Fibroblast of gingiva (primary cell): ENCODE data around the gene MUC5B.

ENCODE experiments used
- DNase-seq: peaks from one replicate; pipeline ENCODE4 v3.0.0-alpha.2; 2011; ENCODE audit warnings: low read depth

MUC5B gene

DNA sequence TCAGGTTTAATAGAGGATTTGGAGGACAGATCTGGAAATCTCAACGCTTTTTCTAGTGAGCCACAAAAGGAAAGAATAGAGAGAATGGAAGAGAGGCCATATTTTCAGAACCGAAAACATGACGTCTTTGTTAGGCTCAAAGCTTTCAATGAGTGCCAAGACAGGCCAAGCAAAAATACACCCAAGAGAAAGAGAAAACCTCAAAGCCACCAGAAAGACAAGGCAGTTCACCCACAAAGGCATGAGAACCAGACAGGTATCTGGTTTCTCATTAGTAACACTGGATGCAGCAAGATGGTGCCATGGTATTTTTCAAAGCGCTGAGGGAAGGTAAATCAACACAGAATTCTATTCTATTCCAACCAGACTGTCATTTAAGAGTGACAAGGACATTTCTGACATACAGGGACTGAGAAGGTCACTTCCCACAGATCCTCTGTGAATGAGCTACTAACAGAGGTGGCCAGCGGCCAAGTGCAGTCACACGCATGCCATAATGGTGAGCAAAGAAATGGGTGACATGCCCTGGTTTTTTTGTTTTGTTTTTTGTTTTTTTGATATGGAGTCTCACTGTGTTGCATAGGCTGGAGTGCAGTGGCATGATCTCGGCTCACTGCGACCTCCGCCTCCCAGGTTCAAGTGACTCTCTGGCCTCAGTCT lies 44.7 kb downstream of the MUC5B start:
- no peak for DNase-seq

DNA sequence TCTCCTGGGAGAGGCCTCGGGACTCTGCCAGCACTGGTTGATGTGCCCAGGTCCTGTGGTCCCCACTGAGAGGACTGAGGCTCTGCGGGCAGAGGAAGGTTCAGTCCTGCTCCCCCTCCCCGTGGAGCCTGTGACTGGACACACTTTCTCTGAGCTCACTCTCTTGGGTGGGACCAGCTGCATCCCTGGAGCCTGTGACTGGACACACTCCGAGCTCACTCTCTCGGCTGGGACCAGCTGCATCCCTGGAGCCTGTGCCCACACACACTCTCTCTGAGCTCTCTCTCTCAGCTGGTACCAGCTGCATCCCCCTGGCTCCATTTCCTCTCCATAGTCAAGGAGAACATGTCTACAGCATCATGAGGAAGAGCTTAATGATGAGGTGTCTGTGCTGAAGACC lies 47.1 kb downstream of the MUC5B start:
- DNase-seq = no peak

DNA sequence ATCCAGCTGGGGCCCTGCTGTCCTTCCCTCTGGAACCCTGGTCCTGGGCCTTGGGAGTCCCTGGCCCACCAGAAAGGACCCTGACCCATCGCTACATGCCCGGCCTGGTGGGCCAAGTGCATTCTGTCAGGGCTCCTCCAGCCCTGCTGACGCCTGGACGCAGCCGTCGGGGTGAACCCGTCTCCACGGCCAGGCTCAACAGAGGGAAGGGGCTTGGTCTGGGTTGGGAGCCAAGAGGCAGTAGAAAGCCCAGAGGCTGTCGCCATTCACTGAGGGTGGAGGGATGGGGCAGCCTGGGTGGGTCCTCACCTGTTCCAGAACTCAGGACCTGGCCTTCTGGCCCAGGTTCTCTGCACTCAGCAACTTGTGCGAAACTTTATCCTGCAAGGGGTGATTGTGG lies 47.6 kb downstream of the MUC5B start:
- DNase-seq = no peak

DNA sequence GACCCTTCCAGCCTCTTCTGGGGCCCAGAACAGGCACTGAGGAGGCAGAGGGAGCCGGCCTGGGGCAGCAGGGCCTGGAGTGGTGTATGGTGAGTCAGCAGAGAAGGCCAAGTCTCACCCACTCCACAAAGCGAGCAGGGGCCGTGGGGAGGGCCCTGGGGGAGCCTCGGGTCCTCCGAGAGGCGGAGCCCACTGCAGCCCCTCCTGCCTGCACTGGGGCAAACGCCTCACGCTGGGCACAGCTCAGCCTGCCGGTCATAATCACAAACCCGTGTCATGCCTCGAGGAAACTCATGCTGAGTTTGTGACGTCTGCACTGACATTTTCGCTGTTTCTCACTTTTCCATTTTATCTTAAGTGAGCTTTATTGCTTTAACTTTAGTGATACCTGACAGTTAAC lies 48.1 kb downstream of the MUC5B start:
- no peak for DNase-seq

DNA sequence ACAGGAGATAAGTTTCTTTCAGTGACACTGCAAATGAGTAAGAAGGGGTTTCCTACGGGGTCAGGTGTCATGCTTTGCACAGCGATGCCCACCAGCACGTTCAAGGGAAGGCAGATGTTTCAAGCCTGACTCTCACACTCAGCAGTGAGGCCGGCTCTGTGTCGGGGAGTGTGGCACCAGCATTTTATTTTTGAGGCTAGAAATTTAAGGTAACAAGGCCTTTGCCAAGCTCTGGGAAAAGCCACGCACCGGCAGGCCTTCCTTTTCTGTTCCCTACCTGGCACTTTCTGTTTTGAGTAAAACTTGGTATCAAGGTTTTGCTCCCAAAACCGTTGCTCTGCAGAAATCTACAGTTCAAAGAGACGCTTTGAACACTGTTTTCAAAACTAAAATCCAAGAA lies 48.5 kb downstream of the MUC5B start:
- DNase-seq = no peak

DNA sequence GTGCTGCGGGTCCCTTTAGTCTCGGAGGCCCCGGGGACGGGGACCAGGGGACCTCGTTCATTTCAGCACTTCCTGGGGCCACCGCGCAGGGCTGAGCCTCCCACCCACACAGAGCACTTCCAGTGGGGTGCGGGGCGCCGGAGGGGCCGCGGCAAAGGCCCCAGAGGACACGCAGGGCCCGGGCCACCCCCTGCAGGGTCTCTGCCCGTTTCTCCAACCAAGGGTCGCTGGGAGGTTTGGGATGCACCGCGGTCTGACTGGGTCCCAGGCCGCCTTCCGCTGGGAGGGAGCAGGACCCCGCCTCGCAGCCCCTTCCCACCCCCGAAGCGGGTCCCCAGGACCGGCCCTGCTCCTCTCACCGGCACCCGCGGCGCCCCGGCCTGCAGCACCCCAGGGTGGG lies 49.1 kb downstream of the MUC5B start:
- no peak for DNase-seq

DNA sequence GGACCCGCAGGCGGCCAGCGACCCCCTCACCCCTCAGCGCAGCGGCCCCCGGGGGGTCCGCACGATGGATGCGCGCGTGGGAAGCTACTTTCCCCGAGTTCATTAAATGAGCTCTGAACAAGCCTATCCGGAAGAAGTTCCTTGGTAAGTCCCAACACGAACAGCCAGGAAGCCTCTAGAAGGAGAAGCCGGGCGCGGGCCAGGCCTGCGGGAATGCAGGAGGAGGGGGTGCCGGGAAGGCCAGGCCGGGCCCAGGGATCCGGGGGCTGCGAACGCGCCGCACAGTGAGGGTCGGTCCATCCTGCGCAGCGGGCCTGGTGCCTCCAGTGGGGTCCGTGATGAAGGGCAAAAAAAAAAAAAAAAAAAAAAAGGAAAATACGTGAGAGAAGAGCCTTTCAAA lies 49.7 kb downstream of the MUC5B start:
- DNase-seq = no peak

DNA sequence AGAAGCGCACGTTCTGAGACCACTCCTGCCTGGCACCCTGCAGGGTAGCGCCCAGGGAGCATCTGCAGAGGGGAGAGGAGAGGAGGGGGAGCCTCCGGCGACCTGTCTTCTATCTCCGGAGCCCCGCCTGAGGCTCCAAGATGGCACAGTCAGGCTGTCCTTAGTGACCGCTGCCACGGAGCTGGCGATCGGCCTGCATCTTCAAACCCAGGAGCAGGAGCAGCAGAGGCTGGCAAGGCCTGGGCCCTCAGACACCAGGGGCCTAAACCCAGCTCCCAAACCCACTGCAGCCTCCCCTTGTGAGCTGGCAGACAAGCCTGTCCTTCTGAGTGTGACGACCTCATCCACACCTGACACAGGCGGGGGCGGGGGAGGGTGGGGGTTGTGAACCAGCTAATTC lies 51.6 kb downstream of the MUC5B start:
- no peak for DNase-seq

DNA sequence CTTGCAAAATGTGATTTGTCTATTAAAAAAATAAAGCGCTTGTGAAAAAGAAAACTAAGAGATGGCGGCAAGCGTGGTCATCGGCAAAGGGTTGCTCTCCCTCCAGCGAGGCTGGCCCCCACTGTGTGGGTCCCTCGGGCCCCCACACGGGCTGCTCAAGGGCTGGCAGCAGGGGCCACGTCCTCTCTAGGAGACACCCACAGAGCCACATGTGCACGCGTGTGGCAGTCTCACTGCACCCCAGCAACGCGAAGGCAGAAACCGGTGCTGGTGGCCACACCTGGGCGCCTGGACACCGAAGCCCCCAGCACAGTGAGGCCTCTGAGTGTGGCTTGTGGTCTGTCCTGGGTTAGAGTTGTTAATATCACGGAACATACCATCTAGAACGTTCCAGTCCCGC lies 52.2 kb downstream of the MUC5B start:
- DNase-seq = no peak

DNA sequence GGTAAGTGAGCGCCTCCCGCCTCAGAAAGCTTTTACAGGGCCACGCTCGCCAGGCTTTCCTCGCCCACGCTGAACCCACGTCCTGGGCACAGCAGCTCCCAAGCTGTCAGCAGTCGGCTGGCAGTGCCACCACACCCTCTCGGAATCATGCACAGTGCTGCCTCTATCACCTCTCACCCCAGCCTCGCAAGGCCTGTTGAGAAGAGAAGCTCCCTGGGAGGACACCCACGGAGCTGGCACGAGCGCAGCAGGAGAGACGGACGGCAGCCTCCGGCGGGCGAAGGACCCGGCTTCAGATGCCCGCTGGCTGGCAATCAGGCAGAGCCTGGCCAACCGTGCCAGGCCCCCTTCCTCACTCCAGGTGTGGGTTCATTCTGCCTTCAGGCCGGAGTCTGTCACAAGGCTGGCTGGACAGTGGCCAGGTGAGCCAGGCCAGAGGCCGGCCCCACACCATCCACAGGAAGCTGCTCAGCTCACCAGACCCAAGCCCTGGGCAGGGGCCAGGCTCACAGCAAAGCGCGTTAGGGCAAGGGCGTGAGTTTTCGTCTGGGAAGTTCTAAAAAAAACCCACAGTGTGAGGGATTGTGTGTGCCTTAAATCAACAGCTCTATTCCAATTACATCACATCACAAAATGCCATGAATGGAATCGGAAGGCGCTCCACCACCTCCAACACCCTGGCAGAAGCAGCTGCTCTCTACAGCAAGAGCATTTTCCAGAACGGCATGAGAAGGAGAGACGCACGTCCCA lies 53.4 kb downstream of the MUC5B start:
- no peak for DNase-seq

DNA sequence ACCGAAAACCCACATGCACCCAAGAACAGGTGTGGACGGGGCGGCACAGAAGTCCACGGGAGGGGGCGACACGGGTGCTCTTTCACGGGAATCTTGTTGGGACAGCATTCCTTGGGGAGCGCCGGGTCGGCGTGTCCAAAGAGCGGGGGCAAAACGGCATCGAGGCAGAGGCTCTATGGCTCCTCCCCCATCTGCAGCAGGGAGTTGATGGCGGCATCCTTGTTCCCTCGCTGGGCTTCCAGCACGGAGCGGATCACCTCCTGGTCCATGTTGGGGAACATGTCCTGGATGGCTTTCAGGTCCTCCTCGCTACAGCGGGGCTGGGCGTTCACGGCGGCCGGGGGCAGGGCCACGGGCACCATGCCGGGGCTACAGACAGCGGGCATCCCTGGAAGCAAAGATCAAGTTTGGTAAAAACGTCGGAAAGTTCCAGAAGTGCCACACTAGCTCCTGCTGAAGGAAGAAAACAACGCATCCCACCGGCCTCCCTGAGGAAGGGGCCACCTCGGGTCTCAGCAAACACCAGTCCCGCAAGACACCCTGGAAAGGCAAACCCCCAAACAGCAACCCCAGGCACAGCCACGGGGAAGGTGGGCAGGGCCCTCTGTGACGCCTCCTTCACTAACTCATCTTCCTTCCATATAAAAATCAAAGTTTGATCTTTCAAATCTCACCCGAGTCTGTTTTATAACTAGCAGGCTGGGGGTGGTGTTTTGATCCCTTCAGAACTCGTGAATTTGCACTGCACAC lies 54.2 kb downstream of the MUC5B start:
- DNase-seq = no peak

DNA sequence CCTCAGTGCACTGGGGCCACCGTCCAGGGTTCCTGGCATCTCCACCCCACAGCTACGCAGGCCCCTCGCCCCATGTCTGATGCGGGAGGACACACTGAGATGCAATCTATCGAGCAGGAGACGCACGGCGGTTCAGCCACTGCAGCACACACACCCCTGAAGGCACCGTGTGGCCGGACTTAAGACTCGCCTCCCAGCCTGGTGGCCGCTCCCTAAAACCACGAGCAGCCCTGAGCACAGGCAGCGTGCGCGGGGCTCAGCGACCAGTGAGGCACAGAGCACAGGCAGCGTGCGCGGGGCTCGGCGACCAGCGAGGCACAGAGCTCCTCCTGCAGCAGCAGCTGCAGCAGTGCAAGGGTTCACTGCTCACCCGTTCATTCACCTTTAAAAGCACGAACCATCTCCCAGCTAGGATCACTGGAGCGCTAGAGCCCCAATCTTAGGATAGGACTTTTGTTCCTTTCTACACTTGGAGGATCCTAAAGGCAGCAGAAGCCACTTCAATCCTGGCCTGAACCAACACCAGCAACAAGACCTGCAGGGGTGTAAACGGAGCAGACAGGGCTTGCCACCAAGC lies 55.2 kb downstream of the MUC5B start:
- DNase-seq = no peak

DNA sequence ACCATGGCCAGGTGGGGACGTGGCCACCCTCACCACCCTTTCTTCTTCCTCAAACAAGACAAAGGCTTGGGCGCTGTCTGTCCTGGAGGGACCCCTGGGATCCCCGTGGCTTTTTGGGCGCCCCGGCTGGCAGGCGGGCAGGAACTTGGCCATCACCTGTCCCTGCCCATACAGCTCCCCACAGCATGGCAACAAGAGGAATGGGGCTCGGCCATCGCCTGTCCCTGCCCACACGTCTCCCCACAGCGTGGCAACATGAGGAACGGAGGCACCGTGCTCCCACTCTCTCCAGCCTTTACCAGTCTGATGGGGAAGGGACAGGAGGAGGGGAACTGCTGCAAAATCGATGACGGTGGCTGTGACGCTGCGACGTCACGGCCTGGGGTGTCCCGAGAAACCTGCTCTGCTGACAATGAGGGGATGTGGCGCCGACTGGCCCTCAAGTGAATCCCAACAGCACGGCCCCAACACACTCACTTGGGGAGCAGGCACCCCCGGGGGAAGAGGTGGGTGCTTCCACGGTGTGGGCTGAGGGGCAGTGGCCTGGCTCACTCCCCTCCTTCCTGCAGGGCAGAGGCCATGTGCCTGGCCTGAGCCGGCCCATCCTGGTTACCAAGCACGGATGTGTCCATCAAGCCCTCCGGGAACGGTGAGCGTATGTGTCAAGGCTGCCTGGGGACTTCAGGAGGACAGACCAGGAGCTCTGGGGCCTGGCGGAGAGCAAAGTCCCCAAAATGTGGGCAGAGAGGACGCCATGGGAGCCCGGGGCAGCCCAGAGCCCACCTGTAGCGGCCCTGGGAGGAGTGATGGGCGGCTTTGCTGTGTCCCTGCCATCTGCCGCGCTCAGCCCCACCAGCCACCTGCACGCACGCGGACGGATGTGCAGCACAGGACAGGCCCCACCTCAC lies 56.2 kb downstream of the MUC5B start:
- no peak for DNase-seq

DNA sequence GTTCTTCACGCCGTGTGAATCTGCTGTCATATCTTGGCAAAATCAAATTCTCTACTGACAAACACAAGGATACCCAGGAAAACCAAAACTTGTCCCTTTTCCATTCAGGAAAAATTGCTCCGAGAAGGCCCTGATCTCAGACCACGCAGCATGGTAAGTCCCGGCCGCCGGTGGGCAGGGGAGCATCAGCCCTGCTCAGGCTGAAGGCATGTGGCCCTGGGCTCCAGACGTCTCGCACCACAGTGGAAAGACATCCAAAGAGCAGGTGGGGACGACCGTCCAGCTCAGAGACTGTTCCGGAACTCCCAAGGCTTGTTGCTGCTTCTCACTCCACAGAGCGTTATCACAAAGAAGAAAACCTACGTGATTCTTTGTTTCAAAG lies 56.8 kb downstream of the MUC5B start:
- no peak for DNase-seq

DNA sequence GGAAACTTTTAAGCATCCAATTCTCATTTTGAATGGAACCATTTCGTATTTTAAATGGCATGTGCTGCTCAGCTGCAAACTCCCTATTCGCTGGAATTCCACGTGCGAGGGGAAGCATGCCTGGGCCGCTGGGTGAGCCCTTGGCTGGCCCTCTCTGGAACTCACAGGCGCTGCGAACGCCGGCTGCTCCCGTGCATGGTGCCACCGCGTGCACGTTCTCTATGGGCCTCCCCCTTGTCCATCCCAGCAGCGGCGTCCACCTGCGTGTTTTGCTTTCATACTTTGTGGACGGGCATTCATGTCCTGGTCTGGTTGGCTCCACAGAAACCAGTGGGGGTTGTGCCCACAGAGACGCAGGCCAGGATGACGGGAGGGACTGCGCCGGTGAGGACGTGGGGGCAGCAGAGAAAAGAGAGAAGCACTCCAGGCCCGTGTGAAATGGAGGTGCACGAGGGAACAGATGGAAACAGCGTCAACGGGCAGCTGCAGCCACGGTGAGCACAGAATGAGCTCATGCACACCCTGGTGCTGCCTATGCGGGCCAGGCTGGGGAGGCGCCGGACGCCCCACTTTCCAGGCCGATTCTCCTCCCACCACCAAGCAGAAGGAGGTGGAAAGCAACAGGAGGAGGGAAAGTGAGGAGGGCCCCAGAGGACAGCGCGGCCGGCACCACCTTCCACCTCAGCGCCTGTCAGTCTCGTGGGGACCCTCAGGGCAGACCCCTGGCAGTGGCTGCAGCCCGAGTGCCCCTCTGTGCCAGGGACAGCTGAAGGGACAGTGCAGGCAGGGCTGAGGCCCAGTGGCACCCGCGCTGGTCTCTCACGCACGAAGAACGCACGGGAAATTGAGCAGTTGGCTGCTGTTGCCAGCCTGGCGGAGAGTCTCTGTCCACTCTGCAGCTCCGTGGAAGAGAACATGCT lies 57.5 kb downstream of the MUC5B start:
- DNase-seq = no peak

DNA sequence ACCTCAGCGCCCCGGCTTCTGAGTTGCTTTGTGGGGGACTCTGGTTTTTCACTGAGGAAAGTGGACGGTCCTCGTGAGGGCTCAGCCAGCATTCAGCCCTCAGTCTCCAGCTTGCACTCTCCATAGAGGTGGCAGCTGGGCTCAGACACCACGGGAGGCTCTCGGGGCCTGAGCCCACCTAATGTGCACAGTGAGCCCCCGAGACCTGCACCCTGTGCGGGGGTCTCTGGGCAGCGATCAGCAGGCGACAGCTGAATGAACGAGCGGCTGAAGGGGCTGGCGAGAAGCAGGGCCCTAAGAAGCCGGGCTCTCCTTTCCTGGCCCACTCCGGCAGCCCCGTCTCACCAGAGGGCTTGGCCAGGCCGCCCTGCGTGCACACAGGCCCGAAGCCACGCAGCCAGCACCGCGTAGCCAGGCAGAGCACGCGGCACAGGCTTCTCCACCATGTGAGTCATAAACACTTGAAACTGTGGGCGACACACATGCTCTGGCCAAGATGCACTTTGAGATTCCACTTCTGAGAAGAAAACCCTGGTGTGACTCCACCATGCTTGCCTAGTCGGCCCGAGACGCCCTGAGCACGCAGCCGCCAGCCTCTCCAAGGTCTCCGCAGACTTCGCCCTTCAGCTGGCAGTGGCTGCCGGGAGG lies 58.6 kb downstream of the MUC5B start:
- DNase-seq = no peak

DNA sequence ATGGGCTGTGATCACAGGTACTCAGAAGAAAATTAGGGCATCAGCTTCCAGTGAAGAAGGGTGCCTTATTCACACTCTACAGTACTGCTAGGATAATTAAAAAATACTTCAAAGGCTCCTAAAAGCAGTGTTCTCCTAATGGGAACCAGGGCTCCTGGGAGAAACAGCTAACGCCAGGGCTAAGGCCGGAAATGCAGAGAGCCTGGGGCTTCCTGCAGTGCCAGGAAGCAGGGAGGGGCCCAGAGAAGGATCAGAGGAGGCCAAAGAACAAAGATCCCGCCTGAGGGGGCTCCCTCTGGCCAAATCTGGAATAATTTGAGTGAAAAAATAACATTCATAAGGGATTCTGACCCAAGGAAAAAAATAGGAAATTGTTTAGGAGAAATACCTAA lies 59.1 kb downstream of the MUC5B start:
- no peak for DNase-seq

DNA sequence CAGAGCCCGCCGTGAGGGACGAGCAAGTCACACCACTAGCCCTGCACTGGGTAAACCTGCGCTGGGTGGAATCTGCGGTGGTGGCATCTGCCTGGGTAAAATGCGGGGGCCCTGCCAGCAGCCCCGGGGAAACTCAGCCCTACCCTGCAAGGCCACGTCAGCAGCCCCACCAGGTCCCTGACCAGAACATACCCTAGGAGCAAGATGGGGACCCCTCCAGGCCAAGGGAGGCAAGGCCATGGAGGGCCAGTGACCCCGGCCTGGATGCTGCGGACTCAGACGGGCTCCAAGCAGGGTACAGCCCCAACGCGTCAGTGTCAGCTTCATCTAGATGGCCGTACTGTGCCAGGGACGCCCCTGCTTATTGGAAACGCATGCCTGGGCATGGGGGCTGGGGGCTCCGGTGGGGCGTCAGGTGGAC lies 60.2 kb downstream of the MUC5B start:
- no peak for DNase-seq

DNA sequence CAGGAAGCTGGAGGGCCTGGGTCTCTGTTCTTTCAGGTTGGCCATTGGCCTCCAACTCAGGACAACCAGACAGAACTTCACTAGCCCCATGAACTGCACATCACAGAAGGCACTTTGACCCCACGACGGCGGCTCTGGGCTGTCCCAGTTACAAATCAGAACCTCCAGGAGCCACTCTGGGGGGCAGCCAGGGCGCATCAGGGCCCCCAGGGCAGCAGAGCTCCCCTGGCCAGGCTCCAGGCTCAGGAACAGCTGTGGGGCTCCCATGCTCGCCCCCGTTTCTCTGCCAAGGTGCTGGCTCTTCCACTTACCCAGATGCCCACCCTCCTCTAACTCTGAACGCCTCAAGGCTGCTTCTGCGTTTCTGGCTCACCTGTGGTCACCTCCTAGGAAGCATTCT lies 61.0 kb downstream of the MUC5B start:
- DNase-seq = no peak

DNA sequence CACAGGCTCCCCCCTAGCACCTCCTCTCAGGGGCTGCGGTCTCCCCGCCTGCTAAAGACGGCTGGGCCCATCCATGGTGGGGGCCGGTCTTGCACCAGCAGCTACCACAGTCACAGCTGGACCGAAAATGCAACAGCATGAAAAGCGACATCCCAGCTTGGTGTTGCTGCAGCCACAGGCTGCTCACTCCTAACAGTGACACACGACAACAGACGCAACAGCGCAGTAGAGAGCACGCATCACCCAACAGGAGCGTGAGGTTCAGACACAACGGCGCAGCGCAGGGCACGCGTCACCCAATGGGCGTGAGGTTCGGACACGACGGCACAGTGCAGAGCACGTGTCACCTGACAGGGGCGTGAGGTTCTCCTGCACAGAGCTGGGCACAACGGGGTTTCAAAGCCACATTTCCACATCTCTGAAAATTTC lies 62.5 kb downstream of the MUC5B start:
- DNase-seq = no peak
